ENCODE measurements around the gene TNP2.

GRCh38 chr16:11235703-11235991, 33.5 kb downstream of the TNP2 start:
- TF ChIP-seq ARNT (IDR thresholded peaks at IDR 0.05) (no peak), BHLHE40 (IDR thresholded peaks at IDR 0.05; ENCODE audit: borderline replicate concordance) (no peak), PKNOX1 (IDR thresholded peaks at IDR 0.05) (no peak), ZNF384 (IDR thresholded peaks at IDR 0.05) (no peak)

Data from HEK293T (cell line).